HCT116 (cell line): ENCODE data around the gene EML4. TPM values are rescaled to one million over a fixed set of nuclear protein-coding genes. Genes with fewer than 3 reads are reported as not detected.

Source experiments
- ATAC-seq: fragments of 200-7000 bp; cut with Tn5 transposase; 2 replicates; pipeline ENCODE4 v1.9.1; 2020; ENCODE audit warnings: mild to moderate bottlenecking, moderate library complexity
- BruUV-seq: library from RNA; stranded (reverse); fragments of 400-500 nt; replicated peaks from 2 replicates; lab custom pipeline; 2021; lab: Mats Ljungman, UMichigan
- CTCF ChIA-PET: fragments of 300-600 bp; sonication (Branson Sonifier 250); formaldehyde crosslinking; loops from one replicate; lab custom pipeline; 2021; ENCODE audit warnings: antibody characterized with exemption; lab: Charles Lee
- POLR2A ChIA-PET: fragments of 300-600, 350-600 bp; sonication (Branson Sonifier 250); formaldehyde crosslinking; loops from one replicate; lab custom pipeline; 2021; ENCODE audit warnings: antibody characterized with exemption; lab: Charles Lee
- RAD21 ChIA-PET, 2 experiments: fragments of 300-600 bp; sonication (Branson Sonifier 250); formaldehyde crosslinking; loops; one replicate each; lab custom pipeline; 2023; ENCODE audit warnings: low total read pairs in 2 of 2; ENCODE audit not compliant: uncharacterized antibody in 2 of 2, unreplicated experiment in 2 of 2, low non-redundant PET in 1 of 2; lab: Charles Lee
- DNase-seq: peaks from one replicate; pipeline ENCODE4 v3.0.0-alpha.2; 2010; ENCODE audit warnings: low read depth, low spot score
- H2AFZ ChIP-seq: fragments of 200-600 bp; shearing (Covaris generic), sonication (generic); 2 replicates; pipeline ENCODE4 v1.6.1; 2017; ENCODE audit warnings: low read depth, mixed run types, mixed read lengths, antibody characterized with exemption, low read length; ENCODE audit not compliant: poor library complexity, severe bottlenecking
- H3K27ac ChIP-seq: 2 replicates; pipeline ENCODE4 v1.5.1; 2012; ENCODE audit warnings: low read depth, low read length
- H3K27me3 ChIP-seq: fragments of 200-600 bp; sonication (generic); 2 replicates; pipeline ENCODE4 v1.6.1; 2016; ENCODE audit warnings: mixed run types, low read length, mixed read lengths; ENCODE audit not compliant: insufficient read depth
- H3K36me3 ChIP-seq, 2 experiments: fragments of 200-500 bp in 1 of 2; fragments of 200-600 bp in 1 of 2; sonication (Bioruptor generic) in 1 of 2; sonication (generic) in 1 of 2; 2 replicates each; pipeline versions ENCODE4 v1.5.1 to v1.6.1; 2014 to 2016; ENCODE audit warnings: low read length in 2 of 2, inconsistent platforms in 1 of 2, mixed read lengths in 1 of 2, mixed run types in 1 of 2; ENCODE audit not compliant: insufficient read depth in 2 of 2, control insufficient read depth in 1 of 2
- H3K4me1 ChIP-seq, 2 experiments: fragments of 200-600 bp in 1 of 2; sonication (generic) in 1 of 2; 2 replicates each; pipeline versions ENCODE4 v1.5.1 to v1.6.1; 2012 to 2017; ENCODE audit warnings: low read length in 2 of 2, inconsistent platforms in 1 of 2, mild to moderate bottlenecking in 1 of 2, mixed read lengths in 1 of 2, mixed run types in 1 of 2, moderate library complexity in 1 of 2; ENCODE audit not compliant: insufficient read depth in 2 of 2, control insufficient read depth in 1 of 2
- H3K4me2 ChIP-seq: fragments of 200-600 bp; sonication (generic); 2 replicates; pipeline ENCODE4 v1.6.1; 2017; ENCODE audit warnings: mixed run types, low read length, mixed read lengths
- H3K4me3 ChIP-seq, 2 experiments: fragments of 200-600 bp in 1 of 2; sonication (generic) in 1 of 2; replicated peaks in 1 of 2; 2 replicates each; pipeline ENCODE4 v1.5.1; 2011 to 2016; ENCODE audit warnings: low read length in 2 of 2, control low read depth in 1 of 2, low read depth in 1 of 2, mild to moderate bottlenecking in 1 of 2, mixed read lengths in 1 of 2, mixed run types in 1 of 2
- H3K79me2 ChIP-seq: fragments of 200-600 bp; sonication (generic); 2 replicates; pipeline ENCODE4 v1.6.1; 2017; ENCODE audit warnings: mild to moderate bottlenecking, mixed run types, low read length, moderate library complexity, mixed read lengths; ENCODE audit not compliant: insufficient read depth
- H3K9ac ChIP-seq: fragments of 200-600 bp; sonication (generic); 2 replicates; pipeline ENCODE4 v1.6.1; 2016; ENCODE audit warnings: low read length, mixed read lengths
- H3K9me2 ChIP-seq: fragments of 200-600 bp; sonication (generic), shearing (Covaris generic); 2 replicates; pipeline ENCODE4 v1.6.1; 2017; ENCODE audit warnings: mixed run types, mild to moderate bottlenecking, moderate library complexity; ENCODE audit not compliant: insufficient read depth
- H3K9me3 ChIP-seq, 2 experiments: fragments of 200-500 bp in 1 of 2; fragments of 200-600 bp in 1 of 2; sonication (Bioruptor generic) in 1 of 2; sonication (generic) in 1 of 2; 2 replicates each; pipeline ENCODE4 v1.6.1; 2014 to 2017; ENCODE audit warnings: low read length in 2 of 2, mixed read lengths in 2 of 2, inconsistent platforms in 1 of 2, low read depth in 1 of 2, mild to moderate bottlenecking in 1 of 2, mixed run types in 1 of 2, moderate library complexity in 1 of 2; ENCODE audit not compliant: control insufficient read depth in 1 of 2, insufficient read depth in 1 of 2
- H4K20me1 ChIP-seq: fragments of 200-600 bp; sonication (generic), shearing (Covaris generic); 2 replicates; pipeline ENCODE4 v1.6.1; 2017; ENCODE audit warnings: mixed run types, mild to moderate bottlenecking, moderate library complexity; ENCODE audit not compliant: insufficient read depth
- CTCF ChIP-seq, 3 experiments: fragments of 200-600 bp in 1 of 3; sonication (generic) in 1 of 3; IDR thresholded peaks in 2 of 3; conservative IDR thresholded peaks in 1 of 3; 2 replicates each; pipeline ENCODE4 v1.5.1; 2012 to 2017; ENCODE audit warnings: low read depth in 2 of 3, low read length in 2 of 3, antibody characterized with exemption in 1 of 3, borderline replicate concordance in 1 of 3, control low read depth in 1 of 3, mild to moderate bottlenecking in 1 of 3, mixed read lengths in 1 of 3, mixed run types in 1 of 3, moderate library complexity in 1 of 3; ENCODE audit not compliant: insufficient read depth in 1 of 3
- EZH2phosphoT487 ChIP-seq: fragments of 200-600 bp; IDR thresholded peaks from 2 replicates; pipeline ENCODE4 v1.6.1; 2018; ENCODE audit warnings: antibody characterized with exemption, borderline replicate concordance
- FOSL1 ChIP-seq: IDR thresholded peaks from 2 replicates; pipeline ENCODE4 v1.6.1; 2012; ENCODE audit warnings: low read depth
- MAX ChIP-seq: IDR thresholded peaks from 2 replicates; pipeline ENCODE4 v1.6.1; 2012
- POLR2A ChIP-seq: IDR thresholded peaks from 2 replicates; pipeline ENCODE4 v1.7.0; 2011; ENCODE audit warnings: borderline replicate concordance; ENCODE audit not compliant: insufficient read depth, insufficient read length; ENCODE audit errors: extremely low read depth
- POLR2AphosphoS5 ChIP-seq: IDR thresholded peaks from 2 replicates; pipeline ENCODE4 v1.6.1; 2011; ENCODE audit warnings: mild to moderate bottlenecking, low read depth, low read length, moderate library complexity
- SIN3A ChIP-seq: IDR thresholded peaks from 2 replicates; pipeline ENCODE4 v1.6.1; 2012; ENCODE audit warnings: low read depth
- SP1 ChIP-seq: IDR thresholded peaks from 2 replicates; pipeline ENCODE4 v1.6.1; 2012; ENCODE audit warnings: low read depth
- SRF ChIP-seq: IDR thresholded peaks from 2 replicates; pipeline ENCODE4 v1.6.1; 2012; ENCODE audit warnings: low read depth
- TCF7L2 ChIP-seq: IDR thresholded peaks from 2 replicates; pipeline ENCODE4 v1.7.0; 2011; ENCODE audit warnings: borderline replicate concordance, inconsistent platforms; ENCODE audit not compliant: insufficient read depth, insufficient read length; ENCODE audit errors: extremely low read depth
- ZBTB33 ChIP-seq: IDR thresholded peaks from 2 replicates; pipeline ENCODE4 v1.6.1; 2011; ENCODE audit warnings: mild to moderate bottlenecking, low read length, moderate library complexity; ENCODE audit not compliant: insufficient replicate concordance; ENCODE audit errors: extremely low read depth
- intact Hi-C: fragments of 100-400 bp; cut with micrococcal nuclease; formaldehyde crosslinking; loops from 2 replicates; pipeline ENCODE4 v1.10.0; 2022
- total RNA-seq: library from RNA; stranded (reverse); gene quantifications from one replicate; pipeline ENCODE4 v1.2.1, GENCODE V29; 2021; ENCODE audit not compliant: unreplicated experiment

EML4 gene
- total RNA-seq, 1 experiment from 2014 or later, result 53.5 TPM

- Histone ChIP-seq H3K4me3 (no peak overlapping the region), H3K36me3 (no peaks in the 10 kb centered on the region), H4K20me1 (peaks cover 14% of the 10 kb centered on the region; the same call in 1 of the 2 replicates), H3K27me3 (no peaks in the 10 kb centered on the region), H3K4me2 (no peak overlapping the region), H3K27ac (no peak overlapping the region), H3K79me2 (peaks cover 95% of the 10 kb centered on the region), H3K9ac (no peak overlapping the region), H2AFZ (no peak overlapping the region), H3K9me3 (no peaks in the 10 kb centered on the region), H3K9me2 (no peaks in the 10 kb centered on the region), H3K4me1 (peaks cover 20 to 36% of the 10 kb centered on the region in 2 experiments)
- intact Hi-C loops, result no loop called here
- RAD21 ChIA-PET, result interaction anchor here in 1 of 2 experiments (0.7 kb wide), 1 partner anchor 129 kb away, joined by 3 read pairs; no protein-coding TSS in a partner anchor
- TF ChIP-seq CTCF (IDR thresholded peaks at IDR 0.05 in 2 of 3, conservative IDR thresholded peaks at IDR 0.05 in 1 of 3; ENCODE audit: borderline replicate concordance in 1 of 3, insufficient read depth in 1 of 3, low read depth in 2 of 3, low read length in 2 of 3) (no peak), EZH2phosphoT487 (no peak), SRF (no peak), ZBTB33 (no peak), POLR2AphosphoS5 (no peak), FOSL1 (no peak), POLR2A (no peak), SP1 (no peak), TCF7L2 (no peak), SIN3A (no peak), MAX (no peak)
- DNase-seq, result no peak
- POLR2A ChIA-PET, result no interaction called here
- CTCF ChIA-PET, result no interaction called here
- no TSS peak for BruUV-seq
- no peak for ATAC-seq
Observed at GRCh38 chr2:42192010-42192373, 22.8 kb downstream of the EML4 start.
